Astrocyte (in vitro differentiated cells and primary cell): ENCODE results near the gene STX12. TPM values are rescaled to one million over a fixed set of nuclear protein-coding genes. Genes with fewer than 3 reads are reported as not detected.
A peak's percentile ranks its signal among the peaks of the same experiment; 100 is the strongest.

Experiments
- DNase-seq: peaks from one replicate; pipeline ENCODE4 v3.0.0-alpha.2; 2010; ENCODE audit warnings: low read depth
- FAIRE-seq: peaks from 2 replicates; lab custom pipeline; 2011; peaks lifted over from hg19 to GRCh38; lab: Jason Lieb, UNC
- H2AFZ ChIP-seq: 2 replicates; pipeline ENCODE4 v1.6.0; 2012; ENCODE audit warnings: low read depth, low read length, inconsistent platforms
- H3K27ac ChIP-seq: 2 replicates; pipeline ENCODE4 v1.5.1; 2011; ENCODE audit warnings: low read depth, low read length, inconsistent platforms
- H3K27me3 ChIP-seq: 2 replicates; pipeline ENCODE4 v1.6.0; 2011; ENCODE audit warnings: low read length, inconsistent platforms; ENCODE audit not compliant: insufficient read depth
- H3K36me3 ChIP-seq: 2 replicates; pipeline ENCODE4 v1.5.1; 2011; ENCODE audit warnings: low read length, inconsistent platforms; ENCODE audit not compliant: insufficient read depth
- H3K4me1 ChIP-seq: 2 replicates; pipeline ENCODE4 v1.5.1; 2011; ENCODE audit warnings: low read length, inconsistent platforms; ENCODE audit not compliant: insufficient read depth
- H3K4me2 ChIP-seq: 2 replicates; pipeline ENCODE4 v1.6.0; 2012; ENCODE audit warnings: low read length, inconsistent platforms
- H3K4me3 ChIP-seq: 2 replicates; pipeline ENCODE4 v1.5.1; 2011; ENCODE audit warnings: low read depth, mild to moderate bottlenecking, low read length, inconsistent platforms; ENCODE audit not compliant: insufficient read depth
- H3K79me2 ChIP-seq: 2 replicates; pipeline ENCODE4 v1.6.0; 2012; ENCODE audit warnings: mild to moderate bottlenecking, low read length, inconsistent platforms; ENCODE audit not compliant: insufficient read depth
- H3K9ac ChIP-seq: 2 replicates; pipeline ENCODE4 v1.6.0; 2012; ENCODE audit warnings: mild to moderate bottlenecking, low read length, inconsistent platforms
- H3K9me3 ChIP-seq: 2 replicates; pipeline ENCODE4 v1.5.1; 2012; ENCODE audit warnings: low read depth, mild to moderate bottlenecking, low read length, inconsistent platforms; ENCODE audit not compliant: insufficient read depth
- H4K20me1 ChIP-seq: 2 replicates; pipeline ENCODE4 v1.6.0; 2012; ENCODE audit warnings: low read length, inconsistent platforms; ENCODE audit not compliant: insufficient read depth
- H3K27ac Mint-ChIP-seq: one replicate; pipeline ENCODE4 v1.8.0; 2021; ENCODE audit warnings: mild to moderate bottlenecking, mixed read lengths; ENCODE audit not compliant: unreplicated experiment
- H3K27me3 Mint-ChIP-seq: one replicate; pipeline ENCODE4 v1.8.0; 2021; ENCODE audit warnings: low read depth, mixed read lengths; ENCODE audit not compliant: unreplicated experiment
- H3K36me3 Mint-ChIP-seq: one replicate; pipeline ENCODE4 v1.8.0; 2021; ENCODE audit warnings: low read depth, mixed read lengths; ENCODE audit not compliant: unreplicated experiment
- H3K4me1 Mint-ChIP-seq: one replicate; pipeline ENCODE4 v1.8.0; 2021; ENCODE audit warnings: low read depth, mixed read lengths; ENCODE audit not compliant: unreplicated experiment
- H3K4me3 Mint-ChIP-seq: one replicate; pipeline ENCODE4 v1.8.0; 2021; ENCODE audit warnings: mild to moderate bottlenecking, moderate library complexity, mixed read lengths; ENCODE audit not compliant: unreplicated experiment
- H3K9me3 Mint-ChIP-seq: one replicate; pipeline ENCODE4 v1.8.0; 2021; ENCODE audit warnings: mild to moderate bottlenecking, mixed read lengths; ENCODE audit not compliant: unreplicated experiment
- EZH2 ChIP-seq: IDR thresholded peaks from 2 replicates; pipeline ENCODE4 v1.6.1; 2012; ENCODE audit warnings: mild to moderate bottlenecking, low read length, inconsistent platforms; ENCODE audit not compliant: insufficient read depth
- total RNA-seq: library from RNA; stranded (reverse); gene quantifications from 2 replicates; pipeline ENCODE4 v1.2.1, GENCODE V29; 2021
- TF ChIP-seq, protein P1 (sequence below): IDR thresholded peaks from 2 replicates; pipeline ENCODE4 v1.5.1; 2011; ENCODE audit warnings: low read depth, mild to moderate bottlenecking, inconsistent platforms, low read length, moderate library complexity; ENCODE audit not compliant: insufficient read depth

STX12 gene
- total RNA-seq, 1 donor from 2014 or later, result 62.1 TPM

GRCh38 chr1:27835046-27835445 is 62.0 kb downstream of the STX12 start:
- H3K27me3 Mint-ChIP-seq, result no peaks in the 10 kb centered on the region
- no peak for TF ChIP-seq EZH2
- TF ChIP-seq, protein P1, sequence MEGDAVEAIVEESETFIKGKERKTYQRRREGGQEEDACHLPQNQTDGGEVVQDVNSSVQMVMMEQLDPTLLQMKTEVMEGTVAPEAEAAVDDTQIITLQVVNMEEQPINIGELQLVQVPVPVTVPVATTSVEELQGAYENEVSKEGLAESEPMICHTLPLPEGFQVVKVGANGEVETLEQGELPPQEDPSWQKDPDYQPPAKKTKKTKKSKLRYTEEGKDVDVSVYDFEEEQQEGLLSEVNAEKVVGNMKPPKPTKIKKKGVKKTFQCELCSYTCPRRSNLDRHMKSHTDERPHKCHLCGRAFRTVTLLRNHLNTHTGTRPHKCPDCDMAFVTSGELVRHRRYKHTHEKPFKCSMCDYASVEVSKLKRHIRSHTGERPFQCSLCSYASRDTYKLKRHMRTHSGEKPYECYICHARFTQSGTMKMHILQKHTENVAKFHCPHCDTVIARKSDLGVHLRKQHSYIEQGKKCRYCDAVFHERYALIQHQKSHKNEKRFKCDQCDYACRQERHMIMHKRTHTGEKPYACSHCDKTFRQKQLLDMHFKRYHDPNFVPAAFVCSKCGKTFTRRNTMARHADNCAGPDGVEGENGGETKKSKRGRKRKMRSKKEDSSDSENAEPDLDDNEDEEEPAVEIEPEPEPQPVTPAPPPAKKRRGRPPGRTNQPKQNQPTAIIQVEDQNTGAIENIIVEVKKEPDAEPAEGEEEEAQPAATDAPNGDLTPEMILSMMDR, result no peak
- FAIRE-seq, result no peak
- H3K9me3 ChIP-seq, result no peaks in the 10 kb centered on the region
- no peak overlapping the region for H3K4me3 Mint-ChIP-seq
- H4K20me1 ChIP-seq, result peaks cover 52% of the 10 kb centered on the region
- H3K27me3 ChIP-seq, result no peaks in the 10 kb centered on the region
- no peaks in the 10 kb centered on the region for H3K9me3 Mint-ChIP-seq
- no peak overlapping the region for H2AFZ ChIP-seq
- DNase-seq, result no peak
- H3K4me1 Mint-ChIP-seq, result peaks cover 17% of the 10 kb centered on the region
- peaks cover 2% of the 10 kb centered on the region for H3K36me3 Mint-ChIP-seq
- H3K27ac ChIP-seq, result no peak overlapping the region
- H3K4me3 ChIP-seq, result no peak overlapping the region
- H3K9ac ChIP-seq, result no peak overlapping the region
- H3K36me3 ChIP-seq, result peaks cover 26% of the 10 kb centered on the region
- H3K4me2 ChIP-seq, result no peak overlapping the region
- no peak overlapping the region for H3K27ac Mint-ChIP-seq
- H3K4me1 ChIP-seq, result peaks cover 19% of the 10 kb centered on the region
- H3K79me2 ChIP-seq, result peaks cover 89% of the 10 kb centered on the region

DNA sequence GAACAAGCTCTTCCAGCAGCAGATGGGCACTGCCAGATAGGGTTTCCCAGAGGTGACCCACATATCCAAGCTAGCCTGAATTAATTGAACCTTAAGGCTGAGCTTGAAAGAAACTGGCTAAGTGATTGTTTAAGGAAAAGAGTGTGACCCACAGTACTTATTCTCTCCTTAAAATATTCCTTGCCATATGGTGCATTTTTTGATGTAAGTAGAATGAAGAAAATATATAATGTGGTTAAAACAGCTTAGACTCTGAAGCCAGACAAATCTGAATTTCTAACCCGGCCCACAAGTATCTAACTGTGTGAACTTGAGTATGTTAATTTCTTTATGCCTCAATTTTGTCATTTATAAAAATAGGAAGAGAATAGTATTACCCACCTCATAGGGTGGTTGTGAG is 62.5 kb downstream of the STX12 start:
- H3K79me2 ChIP-seq, result peaks cover 94% of the 10 kb centered on the region
- Mint-ChIP-seq H3K36me3 (peaks cover 2% of the 10 kb centered on the region), H3K4me3 (no peak overlapping the region), H3K4me1 (peaks cover 17% of the 10 kb centered on the region), H3K27me3 (no peaks in the 10 kb centered on the region), H3K27ac (peak overlapping the region; percentile 48), H3K9me3 (no peaks in the 10 kb centered on the region)
- TF ChIP-seq, protein P1, result no peak
- TF ChIP-seq EZH2, result no peak
- H3K4me3 ChIP-seq, result no peak overlapping the region
- H3K9ac ChIP-seq, result no peak overlapping the region
- H3K4me2 ChIP-seq, result no peak overlapping the region
- FAIRE-seq (no peak), DNase-seq (no peak)
- peaks cover 31% of the 10 kb centered on the region for H3K36me3 ChIP-seq
- no peak overlapping the region for H3K27ac ChIP-seq
- no peaks in the 10 kb centered on the region for H3K27me3 ChIP-seq
- H3K9me3 ChIP-seq, result no peaks in the 10 kb centered on the region
- H3K4me1 ChIP-seq, result peaks cover 19% of the 10 kb centered on the region
- peaks cover 56% of the 10 kb centered on the region for H4K20me1 ChIP-seq
- H2AFZ ChIP-seq, result no peak overlapping the region

DNA sequence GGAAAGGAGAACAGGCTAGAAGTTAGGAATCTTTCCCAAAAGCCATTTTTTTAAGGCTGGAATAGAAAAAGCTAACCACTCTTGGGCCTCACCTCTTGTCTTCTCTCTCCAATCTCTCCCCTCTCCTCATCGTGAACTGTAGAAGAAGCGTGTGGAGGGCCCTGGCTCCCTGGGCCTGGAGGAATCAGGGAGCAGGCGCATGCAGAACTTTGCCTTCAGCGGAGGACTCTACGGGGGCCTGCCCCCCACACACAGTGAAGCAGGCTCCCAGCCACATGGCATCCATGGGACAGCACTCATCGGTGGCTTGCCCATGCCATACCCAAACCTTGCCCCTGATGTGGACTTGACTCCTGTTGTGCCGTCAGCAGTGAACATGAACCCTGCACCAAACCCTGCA is 76.9 kb downstream of the STX12 start:
- no peak for DNase-seq
- no peak overlapping the region for H3K4me3 Mint-ChIP-seq

More for the DNA sequence above, 76.9 kb downstream of the STX12 start:
- Histone ChIP-seq H4K20me1 (peaks cover 14% of the 10 kb centered on the region), H3K9me3 (no peaks in the 10 kb centered on the region), H3K27me3 (no peaks in the 10 kb centered on the region), H3K36me3 (peaks cover 23% of the 10 kb centered on the region), H3K4me2 (no peak overlapping the region), H3K27ac (no peak overlapping the region), H3K79me2 (peaks cover 3% of the 10 kb centered on the region), H3K4me1 (no peaks in the 10 kb centered on the region), H3K9ac (no peak overlapping the region), H2AFZ (no peak overlapping the region), H3K4me3 (no peak overlapping the region)
- Mint-ChIP-seq H3K4me1 (no peaks in the 10 kb centered on the region), H3K36me3 (peaks cover 27% of the 10 kb centered on the region), H3K27me3 (no peaks in the 10 kb centered on the region), H3K9me3 (no peaks in the 10 kb centered on the region), H3K27ac (no peak overlapping the region)
- FAIRE-seq, result no peak
- TF ChIP-seq EZH2, result no peak
- TF ChIP-seq, protein P1, result no peak
